Thyroid gland (tissue), 4 donors: Measurements from ENCODE around the gene IGFBP2. TPM values are rescaled to one million over a fixed set of nuclear protein-coding genes. Genes with fewer than 3 reads are reported as not detected.

Source experiments
- DNase-seq, 2 donors: peaks; one replicate each; pipeline ENCODE4 v3.0.0-alpha.2; 2019
- H3K27ac ChIP-seq, 3 donors: fragments of 200-600 bp; sonication (generic); 1 replicate in 2 of 3; 2 replicates in 1 of 3; pipeline ENCODE4 v1.5.1; 2016 to 2019; ENCODE audit warnings: mild to moderate bottlenecking in 1 of 3, moderate library complexity in 1 of 3
- H3K27me3 ChIP-seq: fragments of 200-600 bp; sonication (generic); one replicate; pipeline ENCODE4 v1.5.1; 2019
- H3K36me3 ChIP-seq, 2 donors: fragments of 200-600 bp; sonication (generic); one replicate each; pipeline ENCODE4 v1.5.1; 2016 to 2019
- H3K4me1 ChIP-seq, 2 donors: fragments of 200-600 bp; sonication (generic); one replicate each; pipeline ENCODE4 v1.5.1; 2017 to 2019
- H3K4me3 ChIP-seq, 3 donors: fragments of 200-600 bp; sonication (generic); replicated peaks in 1 of 3; 1 replicate in 2 of 3; 2 replicates in 1 of 3; pipeline ENCODE4 v1.5.1; 2016; ENCODE audit warnings: mild to moderate bottlenecking in 1 of 3
- H3K9me3 ChIP-seq: fragments of 200-600 bp; sonication (generic); one replicate; pipeline ENCODE4 v1.5.1; 2017
- CTCF ChIP-seq, 6 experiments: fragments of 200-600 bp in 3 of 6; fragments of 450-650 bp in 3 of 6; sonication (generic) in 3 of 6; IDR thresholded peaks; one replicate each; pipeline ENCODE4 v1.5.1; 2016 to 2019; ENCODE audit warnings: antibody characterized with exemption in 6 of 6, mild to moderate bottlenecking in 2 of 6, inconsistent platforms in 1 of 6, moderate library complexity in 1 of 6
- POLR2A ChIP-seq, 2 donors: fragments of 450-650 bp; IDR thresholded peaks; one replicate each; pipeline ENCODE4 v1.6.1; 2017; ENCODE audit warnings: antibody characterized with exemption in 2 of 2, mild to moderate bottlenecking in 2 of 2, moderate library complexity in 1 of 2
- WGBS, 2 donors: methylation state at CpG; one replicate each; pipeline ENCODE4 v1.1.5; 2017; 5-methylcytosine and 5-hydroxymethylcytosine counted together
- intact Hi-C: fragments of 100-400 bp; cut with DNase I; formaldehyde crosslinking; loops from one replicate; pipeline ENCODE4 v1.15.1; 2023
- total RNA-seq, 4 donors: library from RNA; depleted of rRNA; stranded (reverse); fragments of >200 nt; gene quantifications; one replicate each; pipeline ENCODE4 v1.2.3, GENCODE V29; 2016

The IGFBP2 gene
- total RNA-seq, 4 donors from 2014 or later = 26.5 to 45.0 (median 40.0) TPM

- TF ChIP-seq CTCF (IDR thresholded peaks at IDR 0.05) (no peak), POLR2A (IDR thresholded peaks at IDR 0.05) (no peak)
- H3K36me3 ChIP-seq = no peaks in the 10 kb centered on the region
- WGBS, 2 donors = 91 to 93% methylated on average over 1 of the region's 1 CpG
- H3K27me3 ChIP-seq = no peaks in the 10 kb centered on the region
- H3K4me1 ChIP-seq = peaks cover 0 to 13% of the 10 kb centered on the region in 2 donors
- H3K27ac ChIP-seq = no peak overlapping the region
- no peaks in the 10 kb centered on the region for H3K9me3 ChIP-seq
- DNase-seq = no peak
- no peak overlapping the region for H3K4me3 ChIP-seq
- intact Hi-C loops = no loop called here
These were observed 29.9 kb downstream of the IGFBP2 start for GRCh38 chr2:216663106-216663505.

- DNase-seq = no peak
- Histone ChIP-seq H3K4me3 (no peak overlapping the region), H3K27me3 (no peaks in the 10 kb centered on the region), H3K27ac (no peak overlapping the region), H3K4me1 (peaks cover 0 to 13% of the 10 kb centered on the region in 2 donors), H3K36me3 (no peaks in the 10 kb centered on the region), H3K9me3 (no peaks in the 10 kb centered on the region)
- 94 to 95% methylated on average over 16 to 18 of the region's 18 CpGs for whole genome bisulfite sequencing, 2 donors
- intact Hi-C loops = no loop called here
- no peak for TF ChIP-seq CTCF (IDR thresholded peaks at IDR 0.05)
- TF ChIP-seq POLR2A (IDR thresholded peaks at IDR 0.05) = no peak
These were observed 30.6 kb downstream of the IGFBP2 start for GRCh38 chr2:216663846-216664245.

- Histone ChIP-seq H3K27ac (no peak overlapping the region), H3K4me3 (no peak overlapping the region), H3K4me1 (peaks cover 0 to 13% of the 10 kb centered on the region in 2 donors), H3K27me3 (no peaks in the 10 kb centered on the region), H3K36me3 (no peaks in the 10 kb centered on the region), H3K9me3 (no peaks in the 10 kb centered on the region)
- no peak for DNase-seq
- 80 to 85% methylated on average over 6 of the region's 6 CpGs for WGBS, 2 donors
- TF ChIP-seq POLR2A (IDR thresholded peaks at IDR 0.05) (no peak), CTCF (IDR thresholded peaks at IDR 0.05) (no peak)
- intact Hi-C loops = no loop called here
These were observed 31.4 kb downstream of the IGFBP2 start for GRCh38 chr2:216664593-216665034.

GRCh38 chr2:216665242-216665641, 32.0 kb downstream of the IGFBP2 start:
- peak; percentile 82 to 83 for DNase-seq
- WGBS, 2 donors = 18 to 25% methylated on average over 7 of the region's 7 CpGs
- Histone ChIP-seq H3K27me3 (no peaks in the 10 kb centered on the region), H3K4me1 (peaks cover 0 to 13% of the 10 kb centered on the region in 2 donors), H3K36me3 (no peaks in the 10 kb centered on the region), H3K27ac (no peak overlapping the region), H3K9me3 (no peaks in the 10 kb centered on the region), H3K4me3 (no peak overlapping the region)
- TF ChIP-seq CTCF (IDR thresholded peaks at IDR 0.05) (no peak), POLR2A (IDR thresholded peaks at IDR 0.05) (no peak)
- intact Hi-C loops = no loop called here

GRCh38 chr2:216665717-216666116, 32.5 kb downstream of the IGFBP2 start:
- Histone ChIP-seq H3K9me3 (no peaks in the 10 kb centered on the region), H3K4me3 (no peak overlapping the region), H3K4me1 (peaks cover 0 to 13% of the 10 kb centered on the region in 2 donors), H3K27me3 (no peaks in the 10 kb centered on the region), H3K36me3 (no peaks in the 10 kb centered on the region), H3K27ac (no peak overlapping the region)
- TF ChIP-seq POLR2A (IDR thresholded peaks at IDR 0.05) (no peak), CTCF (IDR thresholded peaks at IDR 0.05) (no peak)
- 34 to 36% methylated on average over 7 to 12 of the region's 12 CpGs for WGBS, 2 donors
- DNase-seq = peak; percentile 26 to 37
- intact Hi-C loops = loop anchor here (2.0 kb wide), 1 partner anchor 145 kb away; no protein-coding TSS in a partner anchor
